HG02938 (cell line): Measurements from ENCODE around the gene CYP8B1.

ENCODE experiments used
- ATAC-seq: cut with Tn5 transposase; IDR thresholded peaks from one replicate; pipeline ENCODE4 v1.9.1; 2021; ENCODE audit warnings: mild to moderate bottlenecking, moderate library complexity; ENCODE audit not compliant: unreplicated experiment

CYP8B1 gene, protein sequence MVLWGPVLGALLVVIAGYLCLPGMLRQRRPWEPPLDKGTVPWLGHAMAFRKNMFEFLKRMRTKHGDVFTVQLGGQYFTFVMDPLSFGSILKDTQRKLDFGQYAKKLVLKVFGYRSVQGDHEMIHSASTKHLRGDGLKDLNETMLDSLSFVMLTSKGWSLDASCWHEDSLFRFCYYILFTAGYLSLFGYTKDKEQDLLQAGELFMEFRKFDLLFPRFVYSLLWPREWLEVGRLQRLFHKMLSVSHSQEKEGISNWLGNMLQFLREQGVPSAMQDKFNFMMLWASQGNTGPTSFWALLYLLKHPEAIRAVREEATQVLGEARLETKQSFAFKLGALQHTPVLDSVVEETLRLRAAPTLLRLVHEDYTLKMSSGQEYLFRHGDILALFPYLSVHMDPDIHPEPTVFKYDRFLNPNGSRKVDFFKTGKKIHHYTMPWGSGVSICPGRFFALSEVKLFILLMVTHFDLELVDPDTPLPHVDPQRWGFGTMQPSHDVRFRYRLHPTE

GRCh38 chr3:42875325-42876151 is at the start of gene CYP8B1:
Gene CYP8B1, minus strand, starts transcription at chr3:42875879. Its CDS starts 63 bp downstream, at chr3:42875816.
- ATAC-seq: no peak

DNA sequence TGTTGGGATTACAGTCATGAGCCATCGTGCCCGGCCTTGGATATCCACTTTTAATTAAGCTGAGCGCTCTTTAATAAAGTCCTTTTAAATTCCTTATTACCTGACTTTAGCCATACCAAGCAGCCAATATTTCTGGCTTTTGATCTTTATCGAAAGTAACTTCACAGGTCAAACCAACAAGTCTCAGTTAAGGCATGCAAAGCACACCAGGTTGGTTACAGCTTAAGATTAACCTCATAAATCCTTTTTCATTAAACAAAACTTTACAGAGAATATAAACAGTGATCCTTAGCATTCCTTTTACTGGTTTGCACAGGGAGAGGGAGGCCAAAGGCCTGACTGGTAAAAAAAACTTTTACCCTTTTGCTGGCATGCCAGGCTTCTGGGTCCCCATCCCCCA is 47.9 kb upstream of the CYP8B1 start:
- ATAC-seq: no peak

DNA sequence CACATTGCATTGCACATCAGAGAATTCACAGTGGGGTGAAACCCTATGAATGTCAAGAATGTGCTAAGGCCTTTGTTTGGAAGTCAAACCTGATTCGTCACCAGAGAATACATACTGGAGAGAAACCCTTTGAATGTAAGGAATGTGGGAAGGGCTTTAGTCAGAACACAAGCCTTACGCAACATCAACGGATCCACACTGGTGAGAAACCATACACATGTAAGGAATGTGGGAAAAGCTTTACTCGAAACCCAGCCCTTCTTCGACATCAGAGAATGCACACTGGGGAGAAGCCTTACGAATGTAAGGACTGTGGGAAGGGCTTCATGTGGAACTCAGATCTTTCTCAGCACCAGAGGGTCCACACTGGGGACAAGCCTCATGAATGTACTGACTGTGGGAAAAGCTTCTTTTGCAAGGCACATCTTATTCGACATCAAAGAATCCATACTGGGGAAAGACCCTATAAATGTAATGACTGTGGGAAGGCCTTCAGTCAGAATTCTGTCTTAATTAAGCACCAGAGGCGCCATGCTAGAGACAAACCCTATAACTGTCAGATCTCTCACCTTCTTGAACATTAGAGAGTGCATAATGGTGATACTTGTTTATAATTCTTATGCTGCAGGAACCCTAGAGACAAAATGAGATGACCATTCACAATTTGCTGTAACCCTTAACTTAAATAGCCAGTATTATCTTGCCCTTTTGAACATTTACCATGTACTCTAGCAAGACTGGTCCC is 39.3 kb upstream of the CYP8B1 start:
- ATAC-seq: no peak

DNA sequence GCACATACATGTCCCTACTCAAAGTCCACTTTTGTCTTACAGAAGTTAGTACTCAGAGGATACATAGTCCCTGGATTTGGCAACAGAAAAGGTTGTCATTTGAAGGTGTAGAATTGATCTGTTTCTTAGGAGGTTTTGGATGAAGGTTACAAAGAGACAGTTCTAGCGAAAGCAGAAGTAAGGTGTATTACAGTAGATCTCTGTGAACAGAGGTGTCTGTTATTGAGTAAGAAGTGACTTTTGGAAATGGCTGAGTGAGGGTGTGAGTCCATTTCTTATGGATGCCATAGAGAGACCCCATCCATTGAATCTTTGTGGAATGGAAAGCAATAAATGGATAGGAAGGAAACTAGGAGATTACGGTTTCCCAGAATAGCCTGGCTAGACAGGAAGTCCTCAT is 35.9 kb upstream of the CYP8B1 start:
- ATAC-seq: no peak

DNA sequence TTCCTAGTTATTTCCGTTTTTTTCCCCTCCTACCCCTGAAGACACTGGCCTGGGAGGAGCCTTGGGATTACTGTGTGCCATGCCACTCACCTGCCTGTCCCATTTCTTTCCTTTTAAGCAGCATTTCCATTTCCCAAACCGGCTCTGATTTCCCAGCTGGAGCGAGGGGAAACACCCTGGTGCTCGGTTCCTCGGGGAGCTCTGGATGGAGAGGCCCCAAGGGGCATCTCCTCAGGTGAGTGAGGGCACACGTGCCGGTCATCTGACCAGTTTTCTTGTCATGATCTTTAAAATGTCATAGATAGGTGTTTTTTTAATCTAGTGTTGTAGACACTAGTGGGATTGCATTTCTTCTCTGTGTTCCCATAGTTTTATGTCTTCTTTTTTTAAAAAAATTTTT is 33.0 kb upstream of the CYP8B1 start:
- no peak for ATAC-seq

DNA sequence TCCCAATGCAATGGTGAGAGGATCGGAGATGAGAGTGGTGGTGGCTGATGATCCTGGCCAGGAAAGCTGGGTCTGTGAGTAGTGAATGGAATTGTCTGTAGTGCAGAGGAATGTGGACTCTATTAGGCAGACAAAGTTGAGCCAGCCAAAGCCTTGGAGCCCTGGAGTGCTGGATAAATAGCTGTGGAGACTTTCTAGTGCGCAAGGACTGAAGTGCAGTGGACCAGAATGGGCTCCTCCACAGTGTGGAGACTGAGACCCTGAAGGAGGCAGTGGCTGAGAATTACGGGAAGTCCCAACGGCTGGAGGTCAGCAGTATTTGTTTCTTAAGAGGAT is 31.1 kb upstream of the CYP8B1 start:
- no peak for ATAC-seq

DNA sequence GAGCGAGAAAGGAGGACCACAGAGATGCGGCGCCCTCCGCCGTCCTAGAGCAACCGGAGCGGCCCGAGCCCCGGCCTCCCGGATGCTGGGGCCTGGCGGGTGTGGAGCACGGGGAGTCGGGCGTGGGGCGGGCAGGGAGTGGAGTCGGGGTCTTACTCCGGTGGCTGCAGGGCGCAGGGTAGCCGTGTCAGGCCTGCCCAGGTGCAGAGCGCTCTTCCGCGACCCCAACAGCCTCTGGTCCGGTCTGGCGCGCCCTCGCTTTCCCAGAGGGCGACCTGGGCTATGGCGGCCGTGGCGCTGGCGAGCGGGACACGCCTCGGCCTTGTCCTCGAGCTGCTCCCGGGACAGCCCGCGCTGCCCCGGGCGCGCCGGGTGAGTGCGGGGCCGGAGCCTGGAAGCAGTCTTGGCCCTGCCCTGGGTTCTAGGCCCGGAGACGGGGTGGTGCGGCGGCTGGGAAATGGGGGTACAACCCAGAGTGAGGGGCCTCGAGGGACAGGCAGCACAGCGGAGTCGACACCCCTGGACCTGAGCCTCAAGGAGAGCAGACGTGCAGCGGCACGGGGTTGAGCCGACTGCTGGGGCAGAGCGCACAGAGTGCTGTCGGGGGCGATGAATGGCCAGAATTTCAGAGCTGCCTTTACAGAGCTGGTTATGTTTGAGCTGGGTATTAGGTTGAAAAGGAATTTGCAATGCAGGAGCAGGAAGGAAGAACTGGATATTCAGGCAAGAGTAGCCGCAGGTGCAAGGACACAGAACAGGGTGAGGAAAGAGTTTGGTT is 30.6 kb upstream of the CYP8B1 start, which contains the start of gene ZNF662:
Gene ZNF662 (plus strand): TSS at position 73 of the 778 bp plus-strand sequence. CDS start 1,973 bp downstream, outside the sequence.
- ATAC-seq: no peak

- ATAC-seq: no peak
Observed at GRCh38 chr3:42905740-42906069, 30.0 kb upstream of the CYP8B1 start.

DNA sequence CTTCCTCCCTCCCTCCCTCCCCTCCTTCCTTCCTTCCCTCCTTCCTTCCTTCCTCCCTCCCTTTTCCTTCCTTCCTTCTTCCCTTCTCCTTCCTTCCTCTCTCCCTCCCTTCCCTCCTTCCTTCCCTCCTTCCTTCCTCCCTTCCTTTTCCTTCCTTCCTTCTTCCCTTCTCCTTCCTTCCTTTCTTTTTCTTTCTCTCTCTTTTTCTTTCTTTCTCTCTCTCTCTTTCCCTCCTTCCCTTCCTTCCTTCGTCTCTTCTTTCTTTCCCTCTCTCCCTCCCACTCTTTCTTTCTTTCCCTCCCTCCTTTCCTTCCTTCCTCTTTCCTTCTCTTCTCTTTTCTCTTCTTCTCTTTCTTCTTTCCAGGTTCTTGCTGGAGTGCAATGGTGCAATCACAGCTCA is 28.4 kb upstream of the CYP8B1 start:
- no peak for ATAC-seq

GRCh38 chr3:42902257-42902656 is 26.6 kb upstream of the CYP8B1 start:
- ATAC-seq: no peak

GRCh38 chr3:42901073-42901415 is 25.4 kb upstream of the CYP8B1 start:
- ATAC-seq: no peak

DNA sequence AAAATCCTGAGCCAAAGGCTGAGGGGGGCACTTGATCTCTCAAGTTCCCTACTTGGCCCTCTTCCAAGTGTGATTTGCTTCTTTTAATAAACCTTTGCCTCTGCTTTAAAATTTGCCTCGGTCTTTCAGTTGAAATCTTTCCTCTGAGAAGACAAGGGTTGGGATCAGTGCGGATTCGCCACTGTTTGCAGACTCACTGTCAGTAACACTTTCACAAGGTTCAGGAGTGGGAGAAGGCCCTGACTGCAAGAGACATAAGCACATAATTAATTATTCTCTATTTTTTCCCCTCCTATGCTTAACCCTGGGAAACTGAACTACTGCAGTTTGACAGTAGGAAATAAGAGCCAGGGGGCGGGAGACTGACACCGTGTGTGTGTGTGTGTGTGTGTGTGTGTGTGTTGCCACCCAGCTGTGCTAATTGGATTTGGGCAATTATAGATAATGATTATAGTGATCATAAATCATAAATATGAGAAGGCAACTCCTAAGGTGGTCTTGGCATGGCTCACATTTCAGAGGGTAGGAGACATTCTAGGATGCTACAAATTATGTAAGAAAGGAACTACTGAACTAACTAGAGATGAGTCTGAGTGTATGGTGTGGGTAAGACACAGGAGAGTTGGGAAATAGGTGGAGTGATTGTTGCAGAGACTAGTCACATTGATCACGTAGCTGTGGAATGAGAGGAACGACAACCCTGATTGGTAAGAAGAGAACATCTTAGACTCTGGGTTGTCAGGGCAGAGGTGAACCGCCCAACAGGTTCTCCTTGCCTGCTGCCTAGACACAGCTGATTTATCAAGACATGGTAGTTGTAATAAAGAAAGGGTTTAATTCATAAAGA is 24.8 kb upstream of the CYP8B1 start:
- ATAC-seq: no peak

- no peak for ATAC-seq
Observed at GRCh38 chr3:42898896-42899675, 23.4 kb upstream of the CYP8B1 start.

DNA sequence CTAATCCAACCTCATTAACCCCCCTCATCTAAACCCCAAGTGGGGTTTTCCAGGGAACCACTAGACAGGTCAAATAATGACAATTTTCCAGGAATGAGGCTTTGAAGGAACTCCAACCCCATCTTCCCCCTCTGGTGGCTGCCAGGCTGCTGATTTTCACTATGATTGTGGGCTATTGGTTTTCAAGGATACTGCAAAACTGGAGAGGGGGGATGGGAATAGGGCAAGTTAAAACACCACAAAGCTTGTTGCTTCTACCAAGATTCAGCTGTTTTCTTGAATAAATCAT is 19.8 kb upstream of the CYP8B1 start:
- ATAC-seq: no peak

- no peak for ATAC-seq
Observed at GRCh38 chr3:42894698-42895579, 19.3 kb upstream of the CYP8B1 start.

- no peak for ATAC-seq
Observed at GRCh38 chr3:42892807-42893206, 17.1 kb upstream of the CYP8B1 start.

GRCh38 chr3:42892169-42892568 is 16.5 kb upstream of the CYP8B1 start:
- no peak for ATAC-seq

DNA sequence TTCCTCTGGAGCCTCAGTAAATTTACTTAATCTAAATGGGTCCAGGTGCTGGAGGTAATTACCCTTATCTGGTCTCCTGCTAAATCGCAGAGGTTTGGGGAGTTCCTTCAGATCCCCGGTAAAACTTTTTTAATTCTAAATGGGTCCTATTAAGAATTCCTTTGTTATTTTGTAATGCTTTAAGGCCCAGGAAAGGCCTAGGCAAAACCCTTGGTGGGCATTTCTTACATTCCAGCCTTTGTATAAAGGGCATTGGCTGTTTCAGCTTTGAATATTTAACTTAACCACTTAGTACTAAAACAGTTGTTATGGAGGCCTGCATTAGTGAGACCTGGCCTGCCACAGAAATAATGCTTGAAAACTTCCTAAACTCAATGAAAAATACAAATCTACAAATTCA is 15.4 kb upstream of the CYP8B1 start:
- ATAC-seq: no peak
